H9 (cell line): ENCODE data around the gene IGSF22. TPM values are rescaled to one million over a fixed set of nuclear protein-coding genes. Genes with fewer than 3 reads are reported as not detected.

Experiments
- DNase-seq: peaks from one replicate; pipeline ENCODE4 v3.0.0-alpha.2; 2017
- H2AFZ ChIP-seq: one replicate; pipeline ENCODE4 v1.6.1; 2013; ENCODE audit warnings: mild to moderate bottlenecking, low read length, control low read depth, moderate library complexity
- H2AK5ac ChIP-seq: 2 replicates; pipeline ENCODE4 v1.6.1; 2013; ENCODE audit warnings: low read length, control low read depth, mixed read lengths; ENCODE audit not compliant: insufficient read length
- H2BK120ac ChIP-seq: one replicate; pipeline ENCODE4 v1.6.1; 2013; ENCODE audit warnings: low read depth, mild to moderate bottlenecking, low read length, control low read depth, inconsistent platforms; ENCODE audit not compliant: poor library complexity, severe bottlenecking
- H2BK12ac ChIP-seq: 2 replicates; pipeline ENCODE4 v1.6.1; 2013; ENCODE audit warnings: low read length, control low read depth, mixed read lengths, low read depth; ENCODE audit not compliant: insufficient read length
- H2BK15ac ChIP-seq: 2 replicates; pipeline ENCODE4 v1.6.1; 2013; ENCODE audit warnings: low read depth, low read length, control low read depth
- H2BK20ac ChIP-seq: one replicate; pipeline ENCODE4 v1.6.1; 2013; ENCODE audit warnings: low read depth, mild to moderate bottlenecking, low read length, control low read depth, inconsistent platforms; ENCODE audit not compliant: poor library complexity, severe bottlenecking
- H2BK5ac ChIP-seq: 2 replicates; pipeline ENCODE4 v1.6.1; 2013; ENCODE audit warnings: low read length, control low read depth, mixed read lengths; ENCODE audit not compliant: insufficient read length
- H3K14ac ChIP-seq: 2 replicates; pipeline ENCODE4 v1.6.1; 2013; ENCODE audit warnings: low read length, control low read depth; ENCODE audit not compliant: insufficient read depth
- H3K18ac ChIP-seq: 2 replicates; pipeline ENCODE4 v1.6.1; 2013; ENCODE audit warnings: low read depth, mild to moderate bottlenecking, mixed read lengths, low read length, control low read depth; ENCODE audit not compliant: insufficient read length
- H3K23ac ChIP-seq: 2 replicates; pipeline ENCODE4 v1.6.1; 2013; ENCODE audit warnings: low read length, control low read depth, mixed read lengths, low read depth; ENCODE audit not compliant: insufficient read length
- H3K23me2 ChIP-seq: 2 replicates; pipeline ENCODE4 v1.6.1; 2013; ENCODE audit warnings: low read depth, mild to moderate bottlenecking, mixed read lengths, low read length, control low read depth; ENCODE audit not compliant: insufficient read length, poor library complexity, severe bottlenecking
- H3K27ac ChIP-seq: 2 replicates; pipeline ENCODE4 v1.5.1; 2013; ENCODE audit warnings: low read length, control low read depth, mixed read lengths, low read depth; ENCODE audit not compliant: insufficient read length
- H3K27me3 ChIP-seq: 2 replicates; pipeline ENCODE4 v1.6.1; 2013; ENCODE audit warnings: low read length, control low read depth, inconsistent platforms; ENCODE audit not compliant: insufficient read depth
- H3K4ac ChIP-seq: 2 replicates; pipeline ENCODE4 v1.6.1; 2013; ENCODE audit warnings: low read depth, mild to moderate bottlenecking, control low read depth, inconsistent platforms, low read length, moderate library complexity
- H3K4me1 ChIP-seq: 2 replicates; pipeline ENCODE4 v1.6.1; 2013; ENCODE audit warnings: low read length, control low read depth, inconsistent platforms; ENCODE audit not compliant: insufficient read depth
- H3K4me2 ChIP-seq: 2 replicates; pipeline ENCODE4 v1.6.1; 2013; ENCODE audit warnings: low read length, control low read depth, mixed read lengths; ENCODE audit not compliant: insufficient read length, insufficient read depth
- H3K56ac ChIP-seq: 2 replicates; pipeline ENCODE4 v1.6.1; 2013; ENCODE audit warnings: low read depth, mild to moderate bottlenecking, mixed read lengths, low read length, control low read depth; ENCODE audit not compliant: insufficient read length
- H3K79me1 ChIP-seq: 2 replicates; pipeline ENCODE4 v1.6.1; 2013; ENCODE audit warnings: low read depth, mild to moderate bottlenecking, moderate library complexity, low read length, control low read depth, inconsistent platforms; ENCODE audit not compliant: insufficient read depth, poor library complexity, severe bottlenecking
- H3K79me2 ChIP-seq: 2 replicates; pipeline ENCODE4 v1.6.1; 2013; ENCODE audit warnings: low read length, control low read depth, inconsistent platforms; ENCODE audit not compliant: insufficient read depth
- H3K9ac ChIP-seq: 2 replicates; pipeline ENCODE4 v1.6.1; 2013; ENCODE audit warnings: low read length, control low read depth, mixed read lengths; ENCODE audit not compliant: insufficient read length; ENCODE audit errors: extremely low read depth
- H3K9me3 ChIP-seq: one replicate; pipeline ENCODE4 v1.6.1; 2013; ENCODE audit warnings: low read depth, low read length, inconsistent platforms; ENCODE audit not compliant: control insufficient read depth
- H3T11ph ChIP-seq: one replicate; pipeline ENCODE4 v1.6.1; 2013; ENCODE audit warnings: mild to moderate bottlenecking, low read length, control low read depth, inconsistent platforms
- H4K20me1 ChIP-seq: one replicate; pipeline ENCODE4 v1.6.1; 2013; ENCODE audit not compliant: control insufficient read depth, insufficient read length, insufficient read depth
- H4K5ac ChIP-seq: 2 replicates; pipeline ENCODE4 v1.6.1; 2013; ENCODE audit warnings: low read depth, mild to moderate bottlenecking, mixed read lengths, low read length, control low read depth; ENCODE audit not compliant: insufficient read length
- H4K8ac ChIP-seq: replicated peaks from 2 replicates; pipeline ENCODE4 v1.6.1; 2013; ENCODE audit warnings: low read length, control low read depth, mixed read lengths, low read depth; ENCODE audit not compliant: insufficient read length
- H4K91ac ChIP-seq: 2 replicates; pipeline ENCODE4 v1.6.1; 2013; ENCODE audit warnings: low read depth, mild to moderate bottlenecking, moderate library complexity, mixed read lengths, low read length, control low read depth; ENCODE audit not compliant: insufficient read length
- H3K27ac Mint-ChIP-seq, 3 experiments: 2 replicates in 2 of 3; 3 replicates in 1 of 3; pipeline ENCODE4 v1.8.0; 2020 to 2021; ENCODE audit warnings: mixed read lengths in 3 of 3, mild to moderate bottlenecking in 1 of 3, moderate library complexity in 1 of 3
- H3K27me3 Mint-ChIP-seq: 2 replicates; pipeline ENCODE4 v1.8.0; 2021; ENCODE audit warnings: low read depth, mild to moderate bottlenecking, moderate library complexity, mixed read lengths
- H3K36me3 Mint-ChIP-seq, 3 experiments: 2 replicates in 2 of 3; 3 replicates in 1 of 3; pipeline ENCODE4 v1.8.0; 2020 to 2021; ENCODE audit warnings: low read depth in 3 of 3, mixed read lengths in 3 of 3; ENCODE audit not compliant: insufficient read depth in 1 of 3
- H3K4me1 Mint-ChIP-seq, 2 experiments: 2 replicates each; pipeline ENCODE4 v1.8.0; 2020; ENCODE audit warnings: mixed read lengths in 2 of 2
- H3K4me3 Mint-ChIP-seq, 2 experiments: 2 replicates in 1 of 2; 3 replicates in 1 of 2; pipeline ENCODE4 v1.8.0; 2020 to 2021; ENCODE audit warnings: mild to moderate bottlenecking in 2 of 2, mixed read lengths in 2 of 2, moderate library complexity in 1 of 2
- H3K9me3 Mint-ChIP-seq, 2 experiments: 2 replicates in 1 of 2; 3 replicates in 1 of 2; pipeline ENCODE4 v1.8.0; 2020; ENCODE audit warnings: mild to moderate bottlenecking in 2 of 2, mixed read lengths in 2 of 2, moderate library complexity in 1 of 2
- CTCF ChIP-seq: fragments of 200-600 bp; sonication (generic); conservative IDR thresholded peaks from 3 replicates; pipeline ENCODE4 v1.8.0; 2021; ENCODE audit warnings: antibody characterized with exemption, mild to moderate bottlenecking
- WGBS: extraction: QIAGEN DNeasy Blood & Tissue Kit; methylation state at CpG from one replicate; pipeline ENCODE4 v1.1.7; 2013; ENCODE audit warnings: missing lambda C conversion rate, low lambda C conversion rate, mixed read lengths; ENCODE audit not compliant: insufficient read length; ENCODE audit errors: extremely low coverage; 5-methylcytosine and 5-hydroxymethylcytosine counted together
- total RNA-seq: library from RNA; stranded (reverse); gene quantifications from 2 replicates; pipeline ENCODE4 v1.2.1, GENCODE V29; 2021

Gene IGSF22
- total RNA-seq, 1 experiment from 2014 or later: 0.35 TPM

GRCh38 chr11:18770479-18771125, 44.6 kb upstream of the IGSF22 start:
- Histone ChIP-seq H3K4ac (no peak overlapping the region), H2BK15ac (no peak overlapping the region), H4K20me1 (no peaks in the 10 kb centered on the region), H3K4me2 (no peak overlapping the region), H4K5ac (no peak overlapping the region), H3T11ph (no peak overlapping the region), H2AFZ (no peak overlapping the region), H3K14ac (no peak overlapping the region), H2BK5ac (no peak overlapping the region), H3K79me1 (no peaks in the 10 kb centered on the region), H3K9ac (no peak overlapping the region), H3K4me1 (0 out of 2 replicates have a peak, but pooled peaks cover 2% of the 10 kb centered on the region), H3K27me3 (no peaks in the 10 kb centered on the region), H3K23me2 (no peaks in the 10 kb centered on the region), H3K27ac (no peak overlapping the region), H4K8ac (no peak overlapping the region), H4K91ac (no peak overlapping the region), H3K9me3 (no peaks in the 10 kb centered on the region), H2AK5ac (no peak overlapping the region), H2BK20ac (no peak overlapping the region), H3K79me2 (no peaks in the 10 kb centered on the region), H3K18ac (no peak overlapping the region), H2BK12ac (no peak overlapping the region), H3K23ac (no peak overlapping the region), H2BK120ac (no peak overlapping the region), H3K56ac (no peak overlapping the region)
- no peaks in the 10 kb centered on the region for H3K36me3 Mint-ChIP-seq
- H3K27ac Mint-ChIP-seq: no peak overlapping the region
- peaks cover 12% of the 10 kb centered on the region for H3K27me3 Mint-ChIP-seq
- no peak for DNase-seq
- no peak overlapping the region for H3K4me3 Mint-ChIP-seq
- H3K4me1 Mint-ChIP-seq: peaks cover 31 to 34% of the 10 kb centered on the region in 2 experiments
- no peaks in the 10 kb centered on the region; a peak in 1 of 5 replicates for H3K9me3 Mint-ChIP-seq
- no peak for TF ChIP-seq CTCF
- WGBS: no CpG with 5 or more reads among the region's 11 CpGs
